ENCODE measurements around the gene IL23A.
"Not testable (repeated sequence)": the region's sequence is repeated elsewhere in the genome, so short reads cannot be mapped to it uniquely, and the experiment has no call there.

Gene IL23A

DNA sequence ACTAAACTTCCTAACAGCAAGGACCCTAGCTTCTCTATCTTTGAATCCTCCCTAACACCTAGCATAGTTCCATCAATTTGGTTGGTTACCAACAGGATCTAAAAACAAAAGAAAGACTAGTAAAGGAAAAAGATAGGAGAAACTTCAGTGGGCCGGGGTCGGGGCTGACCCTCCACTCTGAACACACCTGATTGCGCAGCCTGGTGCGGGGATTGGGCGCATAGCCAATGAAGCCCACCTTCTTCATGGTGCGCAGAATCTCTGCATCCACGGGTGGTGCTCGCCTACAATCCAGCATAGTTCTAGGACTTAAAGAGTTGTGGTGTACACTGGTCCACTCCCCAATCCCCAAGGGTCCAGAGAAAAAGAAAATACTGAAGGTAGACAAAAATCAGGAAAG is 12.6 kb upstream of the IL23A start:
- no peak for DNase-seq (ENCODE audit: low read depth in 2 of 2, low spot score in 1 of 2)

DNA sequence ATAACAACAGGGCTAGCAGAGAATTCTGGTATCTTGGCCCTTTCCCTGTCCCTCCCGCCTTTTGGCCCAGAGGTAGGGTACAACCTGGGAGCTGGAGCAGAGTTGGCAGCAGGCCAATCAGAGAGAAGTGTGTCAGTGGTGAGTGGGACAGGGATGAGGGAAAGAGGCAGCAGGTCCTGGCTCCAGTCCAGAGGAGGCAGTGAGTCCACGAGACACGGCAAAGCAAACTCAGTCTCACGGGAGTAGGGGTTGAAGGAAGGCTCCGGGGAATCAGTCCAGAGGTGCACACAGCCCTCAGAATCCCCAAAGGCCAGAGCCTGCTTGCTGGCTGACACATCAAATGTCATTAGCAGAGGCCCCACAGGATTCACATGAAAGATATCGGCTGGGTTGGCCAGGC is 12.2 kb upstream of the IL23A start:
- DNase-seq (ENCODE audit: low read depth in 2 of 2, low spot score in 1 of 2) = no peak

DNA sequence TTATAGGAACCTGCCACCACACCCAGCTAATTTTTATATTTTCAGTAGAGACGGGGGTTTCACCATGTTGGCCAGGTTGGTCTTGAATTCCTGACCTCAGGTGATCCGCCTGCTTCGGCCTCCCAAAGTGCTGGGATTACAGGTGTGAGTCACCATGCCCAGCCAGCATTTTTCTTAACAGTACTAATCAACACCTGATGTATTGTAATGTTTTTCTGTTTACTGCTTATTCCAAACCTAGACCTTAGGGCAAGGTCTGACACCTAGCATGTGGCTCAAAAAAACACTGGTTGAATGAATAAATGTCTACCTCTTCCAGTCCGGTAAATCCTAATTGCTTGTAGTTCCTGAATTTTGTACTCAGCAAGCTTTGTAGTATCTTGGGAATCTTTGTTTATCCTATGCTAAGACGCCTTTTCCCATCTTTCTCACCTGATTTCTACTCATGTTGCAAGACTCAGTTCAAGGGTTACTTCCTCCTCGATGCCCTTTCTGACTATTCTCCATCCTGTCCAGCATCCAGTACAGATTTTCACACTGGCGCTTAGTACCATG is 7.7 kb upstream of the IL23A start:
- no peak for DNase-seq (ENCODE audit: low read depth in 2 of 2, low spot score in 1 of 2)

DNA sequence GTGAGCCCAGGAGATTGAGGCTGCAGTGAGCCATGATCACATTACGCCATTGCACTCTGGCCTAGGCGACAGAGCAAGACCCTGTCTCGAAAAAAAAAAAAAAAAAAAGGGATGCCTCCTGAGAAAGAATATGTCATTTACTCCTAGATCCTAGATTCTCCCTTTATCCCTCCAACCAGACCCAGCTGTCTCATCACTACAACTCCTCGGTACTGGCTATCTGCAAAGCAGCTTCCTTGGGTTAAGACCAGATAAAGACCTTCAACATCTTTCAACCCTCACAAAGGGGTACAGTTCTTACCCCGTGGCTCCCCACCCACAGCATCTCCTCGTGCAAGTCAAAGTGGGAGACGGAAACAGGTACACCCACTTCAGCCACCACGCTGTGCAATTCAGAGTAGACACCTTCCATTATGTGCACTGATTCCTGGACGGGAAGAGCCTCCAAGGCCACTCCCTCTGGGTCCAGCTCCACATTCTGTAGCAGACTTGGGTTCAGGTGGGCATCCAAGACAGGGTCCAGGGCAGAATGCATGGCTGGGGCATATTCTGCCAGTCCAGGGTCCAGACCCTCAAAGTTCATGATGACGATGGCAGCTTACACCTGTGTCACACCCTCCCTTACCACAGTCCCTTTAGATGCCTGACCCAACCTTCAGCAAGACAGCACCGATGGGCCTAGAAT is 6.0 kb upstream of the IL23A start:
- DNase-seq (ENCODE audit: low read depth in 2 of 2, low spot score in 1 of 2) = no peak

DNA sequence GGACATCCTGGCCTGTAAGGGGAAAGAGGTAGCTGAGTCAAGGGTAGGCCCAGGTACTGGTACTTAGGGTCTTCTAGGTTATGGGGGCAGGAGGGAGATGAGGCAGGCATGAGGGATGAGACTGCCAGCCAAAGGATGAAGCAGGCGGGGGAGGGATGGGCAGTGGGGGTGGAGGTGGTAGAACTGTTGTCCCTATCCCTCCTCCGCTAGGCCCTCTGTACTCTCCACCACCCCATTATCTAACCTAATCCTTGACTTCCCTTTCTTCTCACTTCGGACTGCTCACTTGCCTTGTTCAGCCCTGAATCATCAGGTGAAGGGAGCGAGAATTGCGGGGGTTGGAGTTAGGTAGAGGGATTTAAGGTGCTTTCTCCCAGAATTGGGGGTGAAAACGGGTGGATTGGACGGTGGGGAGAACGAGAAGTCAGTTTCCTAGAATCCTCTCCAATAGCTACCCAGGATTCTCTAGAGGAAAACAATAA is 5.4 kb upstream of the IL23A start:
- DNase-seq (ENCODE audit: low read depth in 2 of 2, low spot score in 1 of 2) = no peak

DNA sequence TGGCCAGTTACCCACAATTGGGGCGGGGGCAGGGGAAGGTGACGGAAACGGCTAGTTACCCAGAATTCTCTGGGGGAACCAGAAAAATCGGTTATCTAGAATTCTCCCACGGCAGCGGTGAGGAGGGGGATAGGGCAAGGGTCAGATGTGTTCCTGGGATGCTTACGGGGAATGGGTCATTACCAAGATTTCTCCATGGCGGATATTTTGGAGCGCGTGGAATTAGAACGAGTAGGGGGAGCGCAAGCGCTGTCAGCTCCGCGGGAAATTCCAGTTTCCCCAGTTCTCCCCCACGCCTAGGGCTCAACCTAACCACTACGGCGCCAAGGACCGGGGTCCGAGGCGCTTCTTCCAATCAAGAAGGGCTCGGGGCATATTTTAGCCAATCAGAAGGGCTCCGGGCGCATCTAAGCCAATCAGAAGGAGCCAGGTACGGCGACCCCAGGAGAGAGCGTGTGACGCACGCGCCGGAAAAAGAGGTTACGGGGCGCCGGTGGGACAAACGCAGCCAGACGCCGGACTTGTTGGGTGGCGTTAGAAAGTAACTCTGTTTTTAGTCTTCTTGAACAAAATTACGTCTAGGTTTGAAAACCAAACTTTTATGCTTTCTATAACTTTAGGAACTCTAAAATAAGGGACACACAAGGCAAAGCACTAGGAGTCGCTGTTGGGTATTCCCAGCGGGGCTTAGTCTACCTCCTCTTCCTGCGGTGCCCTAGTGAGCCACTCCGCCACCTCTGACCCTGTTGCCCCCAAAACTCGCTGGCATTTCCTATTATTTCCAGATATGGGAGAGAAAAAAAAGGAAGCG is 4.8 kb upstream of the IL23A start, which contains the start of gene PAN2:
TSS of gene PAN2 (minus strand) at position 322 of the 811 bp plus-strand sequence. CDS start 906 bp downstream, outside the sequence.
- DNase-seq (ENCODE audit: low read depth in 2 of 2, low spot score in 1 of 2) = peak; percentile 85 to 87

DNA sequence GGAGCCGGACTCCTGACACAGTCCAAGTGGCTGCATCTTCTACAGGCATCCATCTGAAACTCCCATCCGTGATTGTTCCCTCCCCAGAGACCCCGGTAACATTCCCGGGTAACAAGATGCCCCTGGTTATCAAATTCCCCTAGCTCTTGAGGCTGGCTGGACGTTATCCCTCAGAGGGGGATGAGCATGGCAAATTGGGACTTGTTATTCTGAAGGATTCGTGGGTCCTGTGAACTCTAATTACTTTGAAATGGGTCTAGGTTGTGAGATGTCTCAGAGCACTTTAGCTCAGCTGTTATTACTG is 4.2 kb upstream of the IL23A start:
- DNase-seq (ENCODE audit: low read depth in 2 of 2, low spot score in 1 of 2) = no peak

DNA sequence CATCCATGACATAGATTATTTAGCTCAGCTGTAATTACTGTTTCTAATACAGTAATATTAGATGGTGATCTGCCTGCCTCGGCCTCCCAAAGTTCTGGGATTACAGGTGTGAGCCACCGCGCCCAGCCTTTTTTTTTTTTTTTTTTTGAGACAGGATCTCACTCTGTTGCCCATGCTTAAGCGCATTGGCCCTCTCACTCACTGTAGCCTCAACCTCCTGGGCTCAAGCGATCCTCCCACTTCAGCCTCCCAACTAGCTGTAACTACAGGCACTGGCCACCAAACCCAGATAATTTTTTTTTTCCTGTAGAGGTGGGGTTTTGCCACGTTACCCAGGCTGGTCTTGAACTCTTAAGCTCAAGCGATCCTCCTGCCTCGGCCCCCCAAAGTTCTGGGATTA is 3.2 kb upstream of the IL23A start:
- DNase-seq (ENCODE audit: low read depth in 2 of 2, low spot score in 1 of 2) = not testable (repeated sequence)

DNA sequence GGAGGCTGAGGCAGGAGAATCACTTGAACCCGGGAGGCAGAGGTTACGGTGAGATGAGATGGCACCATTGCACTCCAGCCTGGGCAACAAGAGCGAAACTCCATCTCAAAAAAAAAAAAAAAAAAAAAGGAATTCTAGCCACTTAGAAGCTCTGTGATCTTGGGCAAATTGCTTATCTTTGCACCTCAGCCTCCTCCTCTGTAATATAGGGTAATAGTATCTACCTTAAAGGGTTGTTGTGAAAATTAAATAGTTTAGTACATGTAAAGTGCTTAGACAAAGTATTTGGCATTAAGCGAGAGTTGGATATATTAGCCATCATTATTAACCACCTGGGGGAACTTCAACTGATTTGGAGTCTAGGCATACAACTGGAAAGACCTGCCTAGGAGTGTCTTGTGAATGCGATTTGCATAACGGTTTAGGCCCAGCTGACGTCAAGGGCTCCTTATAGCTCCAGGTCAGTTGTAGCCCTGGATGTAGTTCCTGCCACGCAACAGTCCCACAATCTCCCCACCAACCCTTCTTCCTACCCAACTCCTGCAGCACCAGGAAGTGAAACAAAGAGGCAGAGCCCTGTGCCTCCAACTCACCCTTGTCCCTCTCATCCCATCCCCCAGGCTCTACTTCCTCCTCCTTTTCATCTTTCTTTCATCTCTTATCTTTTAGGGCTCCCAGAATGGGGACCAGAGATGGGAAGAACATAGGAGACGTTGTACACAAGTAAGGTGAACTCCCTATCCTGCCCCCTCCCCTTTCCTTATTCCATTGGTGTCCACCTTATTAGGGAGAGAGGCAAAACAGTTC is 2.1 kb upstream of the IL23A start:
- DNase-seq (ENCODE audit: low read depth in 2 of 2, low spot score in 1 of 2) = no peak

DNA sequence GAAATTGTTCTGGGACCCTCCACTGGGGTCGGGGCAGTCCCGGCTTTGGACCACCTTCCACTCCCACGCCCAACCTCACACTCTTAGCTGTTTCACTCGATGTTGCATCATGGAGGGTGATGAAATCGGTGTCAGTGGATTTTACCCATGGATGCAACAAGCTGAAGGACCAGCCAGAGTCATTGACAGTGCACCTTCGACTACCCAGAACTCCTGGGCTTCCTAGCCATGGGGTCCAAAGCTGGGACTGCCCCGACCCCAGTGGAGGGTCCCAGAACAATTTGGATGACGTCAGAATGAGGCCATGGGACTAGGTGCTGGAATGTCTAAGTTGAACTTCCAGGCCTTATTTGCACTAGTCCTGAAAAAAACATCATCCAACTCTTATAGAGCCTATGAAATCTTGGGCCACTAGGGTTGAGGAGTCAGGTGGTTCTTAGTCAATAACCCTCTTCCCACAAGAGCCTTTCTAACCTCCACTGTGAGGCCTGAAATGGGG is 882 bp upstream of the IL23A start:
- no peak for DNase-seq (ENCODE audit: low read depth in 2 of 2, low spot score in 1 of 2)

DNA sequence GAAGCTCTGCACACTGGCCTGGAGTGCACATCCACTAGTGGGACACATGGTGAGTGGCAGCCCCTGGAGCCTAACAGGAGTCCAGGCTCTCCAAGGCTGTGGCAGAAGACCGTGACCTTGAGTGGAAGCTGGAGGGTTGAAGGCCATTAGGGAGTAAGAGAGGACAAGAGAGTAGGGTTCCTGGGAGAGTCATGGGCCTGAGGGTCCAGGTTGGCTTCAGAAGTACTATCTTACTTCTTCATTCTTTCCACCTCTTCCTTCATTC is 406 bp downstream of the IL23A start:
- DNase-seq (ENCODE audit: low read depth in 2 of 2, low spot score in 1 of 2) = no peak

DNA sequence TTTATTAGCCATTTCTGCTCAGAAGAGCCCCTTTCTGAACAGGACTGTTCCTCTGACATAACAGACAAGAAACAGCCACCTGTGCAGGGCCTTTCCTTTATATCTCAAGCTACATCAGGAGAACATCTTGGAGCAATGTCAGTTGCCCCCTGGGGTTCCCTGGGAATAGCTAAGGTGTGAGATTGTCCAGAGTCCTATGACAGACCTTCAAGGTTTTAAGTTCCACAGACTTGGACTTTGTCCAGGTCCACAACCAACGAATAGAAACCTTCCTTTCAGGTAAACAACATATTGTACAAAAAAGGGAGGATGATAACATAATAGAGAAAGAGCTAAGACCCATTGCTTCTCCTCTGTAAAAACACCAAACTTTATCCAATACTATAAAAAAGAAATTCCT is 2.9 kb downstream of the IL23A start:
- DNase-seq (ENCODE audit: low read depth in 2 of 2, low spot score in 1 of 2) = no peak

DNA sequence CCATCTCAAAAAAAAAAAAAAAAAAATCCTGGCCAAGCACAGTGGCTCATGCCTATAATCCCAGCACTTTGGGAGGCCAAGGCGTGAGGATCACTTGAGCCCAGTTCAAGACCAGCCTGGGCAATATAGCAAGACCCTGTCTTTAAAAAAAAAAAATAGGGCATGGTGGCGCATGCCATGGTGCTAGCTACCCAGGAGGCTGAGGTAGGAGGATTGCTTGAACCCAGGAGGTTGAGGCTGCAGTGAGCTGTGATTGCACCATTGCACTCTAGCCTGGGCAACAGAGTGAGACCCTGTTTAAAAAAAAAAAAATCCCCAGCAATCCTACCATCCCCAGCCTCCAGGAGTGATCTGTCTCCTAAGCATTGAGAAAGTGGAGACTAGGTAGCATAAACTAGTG is 3.6 kb downstream of the IL23A start:
- DNase-seq (ENCODE audit: low read depth in 2 of 2, low spot score in 1 of 2) = not testable (repeated sequence)

DNA sequence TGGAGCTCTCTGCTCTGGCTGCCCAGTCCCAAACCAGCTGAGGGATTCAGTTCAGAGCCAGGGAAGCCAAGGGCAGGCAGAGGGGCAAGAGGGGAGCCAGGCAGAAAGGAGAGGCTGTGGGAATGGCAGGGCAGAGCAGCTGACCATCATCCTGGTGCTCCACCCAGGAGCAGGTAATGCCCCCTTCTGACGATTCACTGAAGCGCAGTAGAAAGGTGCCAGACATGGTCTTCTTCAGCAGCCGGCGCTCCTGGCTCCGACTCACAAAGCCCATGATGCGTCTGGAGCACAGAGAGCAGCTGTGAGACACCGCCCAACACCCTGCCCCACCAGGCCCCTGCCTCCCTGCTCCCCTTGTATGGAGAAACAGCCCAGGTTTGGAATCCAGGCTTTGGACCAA is 8.0 kb downstream of the IL23A start:
- no peak for DNase-seq (ENCODE audit: low read depth in 2 of 2, low spot score in 1 of 2)

DNA sequence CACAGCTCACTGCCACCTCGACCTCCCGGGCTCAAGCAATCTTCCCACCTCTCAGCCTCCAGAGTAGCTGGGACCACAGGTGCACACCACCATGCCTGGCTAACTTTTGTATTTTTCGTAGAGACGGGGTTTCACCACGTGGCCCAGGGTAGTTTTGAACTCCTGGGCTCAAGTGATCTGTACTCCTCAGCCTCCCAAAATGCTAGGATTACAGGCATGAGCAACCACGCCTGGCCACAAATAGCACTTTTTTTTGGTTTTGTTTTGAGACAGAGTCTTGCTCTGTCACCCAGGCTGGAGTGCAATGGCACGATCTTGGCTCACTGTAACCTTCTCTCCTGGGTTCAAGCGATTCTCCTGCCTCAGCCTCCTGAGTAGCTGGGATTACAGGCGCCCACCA is 8.6 kb downstream of the IL23A start:
- DNase-seq (ENCODE audit: low read depth in 2 of 2, low spot score in 1 of 2) = not testable (repeated sequence)

DNA sequence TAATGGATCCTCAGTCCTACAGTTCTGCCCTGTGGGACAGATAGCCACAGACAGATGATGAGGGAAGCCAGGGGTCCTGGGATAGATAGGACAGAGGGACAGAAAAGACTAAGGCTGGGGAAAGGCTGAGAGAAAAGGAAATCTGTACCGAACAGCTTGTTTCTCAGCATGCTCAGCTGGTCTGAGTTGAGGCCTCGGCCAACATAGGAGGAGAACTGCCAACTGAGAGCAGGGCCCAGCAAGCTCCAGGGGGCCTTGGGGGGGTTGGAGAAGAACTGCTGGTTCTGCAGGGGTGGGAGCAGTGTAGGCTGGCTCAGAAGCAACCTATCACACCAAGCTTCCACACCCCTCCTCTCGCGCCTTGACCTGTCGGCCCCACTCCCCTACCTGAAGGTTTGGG is 10.1 kb downstream of the IL23A start:
- no peak for DNase-seq (ENCODE audit: low read depth in 2 of 2, low spot score in 1 of 2)

DNA sequence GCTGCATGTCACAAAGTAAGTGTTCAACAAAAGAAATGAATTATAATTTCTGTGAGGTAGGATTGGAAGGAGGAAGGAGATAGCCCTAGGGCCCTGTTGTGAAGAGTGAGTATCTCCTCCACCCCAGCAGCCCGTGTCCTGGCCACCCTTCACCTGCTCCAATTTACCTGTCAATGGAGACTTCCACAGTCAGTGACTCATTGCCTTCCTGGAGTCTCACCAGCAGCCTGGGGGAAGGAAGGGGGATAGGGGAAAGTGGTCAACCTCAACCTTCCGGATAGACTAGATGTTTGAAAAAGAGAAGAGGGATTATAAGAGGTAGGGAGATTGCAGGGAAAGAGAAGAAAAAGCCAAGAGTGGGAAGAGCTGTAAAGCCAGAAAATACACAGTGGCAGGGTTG is 12.0 kb downstream of the IL23A start:
- no peak for DNase-seq (ENCODE audit: low read depth in 2 of 2, low spot score in 1 of 2)

DNA sequence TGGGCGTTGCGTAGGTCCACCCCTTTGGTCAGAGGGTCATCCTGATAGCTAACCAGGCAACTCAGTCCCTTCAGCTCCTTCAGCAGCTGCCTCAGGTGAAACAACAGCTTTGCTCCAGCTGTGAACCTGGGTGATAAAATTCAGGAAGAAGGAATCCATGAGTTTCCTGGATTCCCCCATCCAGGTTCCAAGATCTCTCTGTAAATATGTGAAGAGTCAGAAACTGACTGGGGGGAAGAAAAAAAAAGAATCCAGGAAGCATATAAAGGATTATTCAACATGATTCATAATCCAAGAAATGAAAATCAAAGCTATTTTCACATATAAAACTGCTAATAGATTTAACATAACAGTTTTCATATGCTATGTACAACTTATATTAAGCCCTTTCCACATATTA is 12.6 kb downstream of the IL23A start:
- DNase-seq (ENCODE audit: low read depth in 2 of 2, low spot score in 1 of 2) = no peak

DNA sequence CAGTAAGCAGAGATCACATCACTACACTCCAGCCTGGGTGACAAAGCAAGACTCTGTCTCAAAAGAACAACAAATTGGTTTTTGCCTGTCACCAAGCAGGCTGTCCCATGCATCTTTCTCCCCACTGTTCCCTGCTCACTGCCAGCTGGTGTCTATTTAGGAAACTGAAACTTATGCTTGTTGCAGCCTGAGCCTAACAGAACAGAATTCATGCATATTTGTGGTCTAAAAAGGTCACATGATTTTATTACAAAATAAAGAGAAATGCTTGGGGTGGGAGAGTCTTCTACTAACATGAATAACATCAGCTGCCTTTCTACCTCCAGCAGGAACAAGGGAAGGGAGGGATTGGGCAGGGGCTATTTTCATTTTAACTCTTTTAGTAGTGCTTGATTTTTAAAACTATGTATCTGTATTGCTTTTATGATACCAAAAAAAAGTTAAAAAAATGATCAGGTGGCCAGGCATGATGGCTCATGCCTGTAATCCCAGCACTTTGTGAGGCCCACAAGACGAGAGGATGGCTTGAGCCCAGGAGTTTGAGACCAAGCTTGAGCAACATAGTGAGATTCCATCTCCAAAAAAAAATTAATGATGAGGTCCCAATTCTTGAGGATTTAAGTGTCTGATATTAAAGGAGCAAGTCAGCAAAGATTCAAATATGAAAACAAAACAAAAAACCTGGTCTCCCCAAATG is 20.3 kb downstream of the IL23A start:
- no peak for DNase-seq (ENCODE audit: low read depth in 2 of 2, low spot score in 1 of 2)

DNA sequence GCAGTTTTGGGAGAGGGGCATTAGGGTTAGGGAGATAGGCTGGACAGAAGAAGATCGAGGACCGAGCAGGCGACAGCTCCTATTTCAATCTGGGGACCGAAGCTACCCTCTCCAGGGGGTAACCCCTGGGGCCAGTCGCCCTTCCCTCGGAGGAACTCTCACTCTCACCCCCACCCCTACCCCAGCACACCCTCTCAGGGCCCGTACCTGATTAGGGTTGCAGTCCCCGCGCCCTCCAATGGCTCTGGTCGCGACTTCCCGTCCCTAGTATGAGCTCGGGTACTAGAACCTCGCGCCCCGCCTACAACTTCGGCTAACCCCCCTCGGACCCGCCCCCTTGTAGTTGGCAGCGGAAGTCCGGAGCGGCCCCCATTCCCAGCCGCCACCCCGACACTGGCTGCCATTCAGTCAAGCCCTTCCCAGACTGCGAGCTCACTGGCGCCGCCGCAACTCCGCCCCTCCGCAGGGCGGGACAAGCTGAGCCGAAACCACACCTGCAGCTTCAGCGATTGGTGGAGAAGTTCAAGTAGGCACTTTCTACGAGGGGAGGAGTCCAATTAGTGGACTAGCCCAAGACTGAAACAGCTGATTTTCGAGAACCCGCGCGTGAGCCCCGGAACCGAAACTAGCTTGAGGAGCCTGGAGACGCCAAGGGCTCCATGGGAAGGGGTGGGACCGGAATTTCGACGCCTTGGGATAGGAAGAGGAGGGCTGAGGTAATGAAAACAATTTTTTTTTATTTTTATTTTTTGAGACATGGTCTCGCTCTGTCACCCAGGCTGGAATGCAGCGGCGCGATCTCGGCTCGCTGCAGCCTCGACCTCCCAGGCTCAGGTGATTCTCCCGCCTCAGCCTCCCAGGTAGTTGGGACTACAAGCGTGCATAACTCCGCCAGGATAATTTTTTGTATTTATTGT is 21.4 kb downstream of the IL23A start, which contains the start of gene STAT2:
TSS of gene STAT2 (minus strand) at position 257 of the 917 bp plus-strand sequence. CDS start 3,536 bp downstream, outside the sequence.
- peak; percentile 95 to 99 for DNase-seq (ENCODE audit: low read depth in 2 of 2, low spot score in 1 of 2)

Measured in stimulated activated CD8-positive, alpha-beta memory T cell treated with anti-CD3 and anti-CD28 coated beads, Interleukin-4, amount 100 ng/mL, for 4 hours (primary cell).